Fibroblast of mammary gland (primary cell): ENCODE results near the gene ZNF366.

Experiments used
- DNase-seq: peaks from one replicate; pipeline ENCODE4 v3.0.0-alpha.2; 2010; ENCODE audit warnings: low read depth
- H3K4me3 ChIP-seq: 2 replicates; pipeline ENCODE4 v1.5.1; 2011; ENCODE audit warnings: low read depth, mild to moderate bottlenecking, low read length, moderate library complexity; ENCODE audit not compliant: control insufficient read depth
- TF ChIP-seq, protein P1 (sequence below): conservative IDR thresholded peaks from 2 replicates; pipeline ENCODE4 v1.5.1; 2011; ENCODE audit warnings: low read depth, low read length, inconsistent platforms; ENCODE audit not compliant: control insufficient read depth, insufficient read depth

The ZNF366 gene

DNA sequence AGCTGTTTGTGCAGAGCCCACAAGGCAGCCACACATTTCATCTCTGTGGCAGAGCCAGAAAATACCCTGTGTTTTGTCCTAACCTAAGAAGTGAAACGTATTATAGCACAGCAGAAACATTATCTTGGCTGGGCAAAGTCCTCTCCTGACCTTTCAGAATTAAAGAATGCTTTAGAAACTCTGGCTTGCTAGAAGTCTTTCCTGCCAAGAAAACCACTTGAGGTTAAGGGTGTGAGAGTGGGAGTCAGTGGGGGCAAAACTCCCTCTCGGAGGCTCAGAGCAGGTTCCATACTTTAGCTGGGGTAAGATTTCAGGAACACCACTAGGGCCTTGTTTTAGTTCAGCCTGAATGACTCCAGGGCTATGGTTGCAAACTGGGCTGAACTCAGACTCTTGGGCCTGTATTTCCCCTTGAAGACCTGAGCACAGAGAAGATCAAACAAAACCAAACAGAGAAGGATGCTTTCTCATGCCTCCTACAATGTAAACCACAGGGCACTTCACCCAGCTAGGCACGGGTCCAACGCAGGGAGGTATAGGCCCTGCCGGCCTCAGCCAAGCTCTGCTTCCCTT lies 48.0 kb downstream of the ZNF366 start:
- no peak for DNase-seq
- no peak overlapping the region for H3K4me3 ChIP-seq
- TF ChIP-seq, protein P1, sequence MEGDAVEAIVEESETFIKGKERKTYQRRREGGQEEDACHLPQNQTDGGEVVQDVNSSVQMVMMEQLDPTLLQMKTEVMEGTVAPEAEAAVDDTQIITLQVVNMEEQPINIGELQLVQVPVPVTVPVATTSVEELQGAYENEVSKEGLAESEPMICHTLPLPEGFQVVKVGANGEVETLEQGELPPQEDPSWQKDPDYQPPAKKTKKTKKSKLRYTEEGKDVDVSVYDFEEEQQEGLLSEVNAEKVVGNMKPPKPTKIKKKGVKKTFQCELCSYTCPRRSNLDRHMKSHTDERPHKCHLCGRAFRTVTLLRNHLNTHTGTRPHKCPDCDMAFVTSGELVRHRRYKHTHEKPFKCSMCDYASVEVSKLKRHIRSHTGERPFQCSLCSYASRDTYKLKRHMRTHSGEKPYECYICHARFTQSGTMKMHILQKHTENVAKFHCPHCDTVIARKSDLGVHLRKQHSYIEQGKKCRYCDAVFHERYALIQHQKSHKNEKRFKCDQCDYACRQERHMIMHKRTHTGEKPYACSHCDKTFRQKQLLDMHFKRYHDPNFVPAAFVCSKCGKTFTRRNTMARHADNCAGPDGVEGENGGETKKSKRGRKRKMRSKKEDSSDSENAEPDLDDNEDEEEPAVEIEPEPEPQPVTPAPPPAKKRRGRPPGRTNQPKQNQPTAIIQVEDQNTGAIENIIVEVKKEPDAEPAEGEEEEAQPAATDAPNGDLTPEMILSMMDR = no peak

DNA sequence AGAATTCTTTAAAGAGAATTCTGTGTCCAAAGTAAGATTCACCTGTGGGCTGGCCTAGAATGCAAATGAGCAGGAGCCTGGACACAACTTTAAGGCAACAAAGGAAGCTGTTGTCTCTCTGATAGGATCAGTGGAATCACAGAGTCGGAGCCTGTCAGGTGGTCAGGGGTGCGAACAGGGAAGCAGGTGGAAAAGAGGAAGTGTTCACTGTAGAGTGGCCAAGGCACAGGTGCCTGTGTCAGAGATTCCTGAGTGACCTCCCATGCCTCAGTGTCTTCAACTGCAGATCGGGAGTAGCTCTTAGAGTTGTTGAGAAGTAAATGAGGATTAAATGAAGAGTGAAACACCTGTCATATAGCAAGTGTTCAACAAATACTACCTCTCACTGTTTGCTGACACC lies 48.8 kb downstream of the ZNF366 start:
- no peak for DNase-seq
- TF ChIP-seq, protein P1 = no peak
- no peak overlapping the region for H3K4me3 ChIP-seq

DNA sequence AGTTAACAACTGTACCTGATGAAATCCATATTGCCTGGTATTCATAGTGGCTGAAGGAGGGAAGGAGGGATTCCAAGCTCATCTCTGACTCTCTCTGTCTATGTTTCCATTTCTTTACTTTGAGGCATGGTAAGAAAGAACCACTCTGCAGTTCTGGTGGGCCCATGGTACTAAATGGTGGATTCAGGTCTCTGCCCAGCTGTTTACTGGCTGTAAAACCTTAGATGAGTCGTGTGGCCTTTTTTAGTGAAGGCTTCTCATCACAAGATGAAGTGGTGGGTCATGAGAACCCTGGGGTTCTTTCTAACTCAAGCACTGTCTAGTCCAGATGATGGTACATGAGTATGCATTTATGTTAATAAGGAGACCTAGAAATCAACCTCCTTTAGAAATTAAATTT lies 49.7 kb downstream of the ZNF366 start:
- no peak overlapping the region for H3K4me3 ChIP-seq
- no peak for DNase-seq
- TF ChIP-seq, protein P1 = no peak

DNA sequence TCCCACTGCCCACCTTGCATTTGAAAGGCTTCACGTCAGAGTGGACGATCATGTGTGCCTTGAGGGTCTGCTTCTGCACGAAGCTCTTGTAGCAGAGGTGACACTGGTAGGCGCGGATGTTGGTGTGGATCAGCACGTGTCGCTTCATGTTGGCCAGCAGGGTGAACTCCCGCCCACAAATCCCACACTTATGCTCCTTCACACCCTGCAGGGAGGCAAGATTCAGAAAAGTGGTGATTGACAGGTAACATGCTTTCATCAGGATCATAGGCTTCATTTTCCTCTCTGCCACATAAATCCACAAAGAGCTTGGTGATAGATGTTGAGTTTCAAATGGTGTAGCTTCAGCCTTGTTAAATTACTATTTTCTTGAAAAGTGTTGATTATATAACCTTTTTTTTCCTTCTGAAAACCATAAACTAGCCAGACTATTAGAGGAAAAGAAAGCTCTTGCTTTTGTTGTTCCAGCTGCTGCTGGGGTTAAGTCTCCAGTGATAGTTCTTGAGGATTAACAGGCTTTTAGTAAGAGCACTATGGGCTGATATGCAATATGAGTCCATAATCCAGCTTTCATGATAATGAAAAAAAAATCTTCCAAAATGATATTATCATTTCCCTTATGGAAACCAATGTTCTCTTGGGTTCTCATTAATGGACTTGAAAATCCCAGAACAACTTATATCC lies 50.7 kb downstream of the ZNF366 start:
- TF ChIP-seq, protein P1 = no peak
- no peak overlapping the region for H3K4me3 ChIP-seq
- DNase-seq = no peak

DNA sequence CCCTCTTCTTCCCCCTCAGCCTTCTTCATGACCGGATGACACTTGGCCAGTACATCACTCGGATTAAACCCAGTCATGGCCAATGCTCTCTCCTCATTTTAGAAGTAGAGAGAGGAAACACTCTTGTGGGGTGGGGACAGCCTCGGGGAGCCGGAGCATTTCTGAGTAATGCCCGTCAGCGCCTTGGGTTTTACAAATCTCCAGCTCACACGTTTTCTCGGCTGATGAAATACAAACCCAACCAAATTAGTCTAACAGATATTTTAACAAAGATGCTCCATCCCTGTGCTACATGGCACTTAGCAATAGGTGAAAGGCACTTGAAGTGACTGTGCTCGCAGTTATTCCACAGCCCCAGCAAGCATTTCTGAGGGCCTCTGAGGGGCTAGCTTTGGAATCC lies 51.7 kb downstream of the ZNF366 start:
- TF ChIP-seq, protein P1 = no peak
- H3K4me3 ChIP-seq = no peak overlapping the region
- DNase-seq = no peak

DNA sequence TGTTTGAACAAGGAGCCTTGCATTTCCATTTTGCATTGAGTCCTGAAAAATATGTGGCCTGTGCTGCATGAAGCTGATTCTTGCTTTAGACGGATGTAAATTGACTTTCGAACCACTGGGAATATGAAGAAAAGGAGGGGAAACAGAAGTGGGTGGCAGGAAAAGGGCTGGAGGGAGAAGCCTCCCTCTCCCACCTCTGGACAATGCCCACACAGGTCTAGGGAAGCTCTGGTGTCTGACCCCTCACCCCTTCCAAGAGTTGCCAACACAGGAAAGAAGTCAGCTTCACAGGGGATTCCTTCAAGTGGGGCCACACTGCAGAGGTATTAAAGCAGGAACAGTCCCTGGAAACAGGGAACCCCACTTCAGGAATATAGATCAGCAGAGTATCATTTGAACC lies 52.2 kb downstream of the ZNF366 start:
- no peak overlapping the region for H3K4me3 ChIP-seq
- TF ChIP-seq, protein P1 = no peak
- no peak for DNase-seq
